Psoas muscle (tissue), 8 donors: ENCODE measurements around the gene SMIM28. TPM values are rescaled to one million over a fixed set of nuclear protein-coding genes. Genes with fewer than 3 reads are reported as not detected.

Experiments used
- ATAC-seq, 4 donors: fragments of 200-7000 bp; cut with Tn5 transposase; one replicate each; pipeline ENCODE4 v1.9.1; 2020; ENCODE audit warnings: moderate library complexity in 3 of 4, mild to moderate bottlenecking in 2 of 4
- DNase-seq, 2 donors: peaks; one replicate each; pipeline ENCODE4 v3.0.0-alpha.2; 2020
- H3K27ac ChIP-seq: fragments of 200-600 bp; one replicate; pipeline ENCODE4 v1.8.0; 2022
- H3K27me3 ChIP-seq, 3 donors: fragments of 200-600 bp in 1 of 3; one replicate each; pipeline versions ENCODE4 v1.6.1 to v1.8.0; 2013 to 2022; ENCODE audit warnings: low read length in 2 of 3, mild to moderate bottlenecking in 2 of 3, moderate library complexity in 1 of 3; ENCODE audit not compliant: insufficient read depth in 3 of 3
- H3K36me3 ChIP-seq, 2 donors: fragments of 200-600 bp in 1 of 2; one replicate each; pipeline versions ENCODE4 v1.6.1 to v1.8.0; 2013 to 2022; ENCODE audit warnings: low read depth in 1 of 2, mild to moderate bottlenecking in 1 of 2, moderate library complexity in 1 of 2; ENCODE audit not compliant: insufficient read depth in 1 of 2
- H3K4me1 ChIP-seq: fragments of 200-600 bp; one replicate; pipeline ENCODE4 v1.8.0; 2022
- H3K4me3 ChIP-seq: fragments of 200-600 bp; one replicate; pipeline ENCODE4 v1.8.0; 2022; ENCODE audit warnings: mild to moderate bottlenecking
- H3K9me3 ChIP-seq: fragments of 200-600 bp; one replicate; pipeline ENCODE4 v1.8.0; 2022
- CTCF ChIP-seq: fragments of 200-600 bp; IDR thresholded peaks from one replicate; pipeline ENCODE4 v1.8.0; 2022; ENCODE audit warnings: antibody characterized with exemption
- WGBS, 3 donors: extraction: QIAGEN DNeasy Blood & Tissue Kit; methylation state at CpG; one replicate each; pipeline versions ENCODE4 v1.1.6 to v1.1.7; 2013; 5-methylcytosine and 5-hydroxymethylcytosine counted together
- intact Hi-C, 2 donors: fragments of 100-400 bp; cut with DNase I; formaldehyde crosslinking; loops; one replicate each; pipeline versions ENCODE4 v1.11.0 to v1.14.2; 2022
- long read RNA-seq, 2 donors: library from polyadenylated mRNA; unstranded; transcript quantifications; one replicate each; pipeline ENCODE4 v2.0.0, GENCODE V29; 2021
- polyA plus RNA-seq, 3 donors: library from polyadenylated mRNA; stranded (reverse); fragments of 200-250 nt; gene quantifications; one replicate each; pipeline ENCODE4 v1.2.3, GENCODE V29; 2013
- total RNA-seq, 4 donors: library from RNA; stranded (reverse); fragmentation: NEBNext Ultra II Directional in 2 of 4; extraction: Animal tissue kit (Norgen Biotek cat#: 25700) in 2 of 4; gene quantifications; one replicate each; pipeline versions ENCODE4 v1.2.1 to v1.2.4, GENCODE V29; 2021 to 2023
- donor health status: healthy with polysubstance abuse.
- donor health status: DM: no; HTN: no; CAD: no; lungs with moderate emphysema.
- donor health status: Bipolar disorder and iron deficiency.
- donor health status: healthy.
- donor health status: DM: yes; HTN: yes; CAD: no.
- donor health status: DM: no; HTN: no; CAD: no.
- donor health status: DM: no; HTN: no; CAD: no.
- donor health status: DM: yes; HTN: yes; CAD: no.

The SMIM28 gene
- total RNA-seq (not detected), polyA plus RNA-seq (not detected)
- long read RNA-seq, donor 1: 0 reads
- long read RNA-seq, donor 2: 0 reads

- DNase-seq: no peak
- Histone ChIP-seq H3K36me3 (no peaks in the 10 kb centered on the region), H3K27me3 (no peaks in the 10 kb centered on the region), H3K4me1 (no peaks in the 10 kb centered on the region), H3K4me3 (no peak within 1 kb of the TSS), H3K9me3 (no peaks in the 10 kb centered on the region), H3K27ac (no peak within 1 kb of the TSS)
- ATAC-seq: no peak
- WGBS, 3 donors: 43 to 52% (median 52%) methylated on average over 6 of the region's 6 CpGs
- intact Hi-C loops: no loop called here
- no peak for TF ChIP-seq CTCF
Measured at GRCh38 chr6:138377844-138378243, at the start of gene SMIM28. TSS of gene SMIM28 (plus strand) at chr6:138377905. CDS start at chr6:138378073, 168 bp downstream.

GRCh38 chr6:138328210-138328609 lies 49.5 kb upstream of the SMIM28 start:
- DNase-seq (no peak), ATAC-seq (no peak)
- 68 to 73% (median 69%) methylated on average over 3 of the region's 3 CpGs for WGBS, 3 donors
- H3K9me3 ChIP-seq: no peaks in the 10 kb centered on the region
- H3K36me3 ChIP-seq: no peaks in the 10 kb centered on the region
- no peak overlapping the region for H3K4me3 ChIP-seq
- no peaks in the 10 kb centered on the region for H3K27me3 ChIP-seq
- intact Hi-C loops: no loop called here
- no peak for TF ChIP-seq CTCF
- no peak overlapping the region for H3K27ac ChIP-seq
- no peaks in the 10 kb centered on the region for H3K4me1 ChIP-seq

DNA sequence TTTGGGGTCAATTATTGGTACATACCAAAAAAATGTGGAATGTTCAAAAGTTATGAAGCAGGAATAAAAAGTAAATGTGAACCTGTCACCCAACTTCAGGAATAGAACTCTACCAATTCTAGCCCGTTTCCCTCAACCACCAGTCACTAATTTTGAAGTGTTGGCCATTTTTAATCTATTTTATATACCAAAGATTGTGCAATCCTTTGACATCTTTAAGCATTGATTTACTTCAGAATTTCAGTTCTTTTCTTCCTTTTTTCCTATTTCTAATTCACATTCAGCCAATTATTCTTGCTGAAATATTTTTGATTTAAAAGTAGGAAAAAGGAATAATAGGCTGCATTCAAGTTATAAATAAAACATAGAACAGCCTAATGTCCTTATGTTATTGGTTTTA lies 46.9 kb upstream of the SMIM28 start:
- 88 to 100% (median 98%) methylated on average over 1 of the region's 1 CpG for WGBS, 3 donors
- DNase-seq: no peak
- Histone ChIP-seq H3K27me3 (no peaks in the 10 kb centered on the region), H3K9me3 (no peaks in the 10 kb centered on the region), H3K27ac (no peak overlapping the region), H3K4me1 (no peaks in the 10 kb centered on the region), H3K4me3 (no peak overlapping the region), H3K36me3 (no peaks in the 10 kb centered on the region)
- intact Hi-C loops: no loop called here
- no peak for ATAC-seq
- no peak for TF ChIP-seq CTCF

DNA sequence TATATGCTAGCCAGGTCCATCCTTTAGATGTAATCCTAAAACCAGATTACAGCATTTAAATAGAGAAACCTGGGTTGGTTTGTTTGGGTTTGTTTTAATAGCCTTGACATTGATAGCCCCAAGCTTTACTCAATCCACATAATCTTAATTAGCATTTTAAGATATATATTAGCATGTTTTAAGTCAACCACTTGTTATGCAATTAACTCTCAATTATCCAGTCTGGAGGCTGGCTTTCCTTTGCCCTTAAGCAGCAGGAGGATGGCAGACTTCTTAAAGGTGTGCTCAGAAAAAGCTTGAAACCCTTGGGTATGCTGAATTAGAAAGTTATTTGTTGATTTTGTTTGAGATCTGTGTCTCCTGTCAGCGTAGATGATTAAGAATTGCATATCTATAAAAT lies 46.3 kb upstream of the SMIM28 start:
- no peaks in the 10 kb centered on the region for H3K36me3 ChIP-seq
- no peak for ATAC-seq
- H3K4me3 ChIP-seq: no peak overlapping the region
- no peak overlapping the region for H3K27ac ChIP-seq
- intact Hi-C loops: no loop called here
- no peak for DNase-seq
- no peak for TF ChIP-seq CTCF
- H3K9me3 ChIP-seq: no peaks in the 10 kb centered on the region
- no peaks in the 10 kb centered on the region for H3K27me3 ChIP-seq
- H3K4me1 ChIP-seq: no peaks in the 10 kb centered on the region
- 79 to 90% (median 83%) methylated on average over 1 of the region's 1 CpG for WGBS, 3 donors

GRCh38 chr6:138331984-138332383 lies 45.7 kb upstream of the SMIM28 start:
- H3K27ac ChIP-seq: no peak overlapping the region
- no peaks in the 10 kb centered on the region for H3K27me3 ChIP-seq
- H3K4me3 ChIP-seq: no peak overlapping the region
- no peaks in the 10 kb centered on the region for H3K4me1 ChIP-seq
- 45 to 56% (median 51%) methylated on average over 2 of the region's 2 CpGs for WGBS, 3 donors
- ATAC-seq (no peak), DNase-seq (no peak)
- intact Hi-C loops: no loop called here
- H3K36me3 ChIP-seq: no peaks in the 10 kb centered on the region
- H3K9me3 ChIP-seq: no peaks in the 10 kb centered on the region
- TF ChIP-seq CTCF: no peak
